Fibroblast of lung (primary cell): ENCODE data around the gene OTUB2.

Source experiments
- EZH2 ChIP-seq: IDR thresholded peaks from 2 replicates; pipeline ENCODE4 v1.5.1; 2012; ENCODE audit warnings: low read length, control low read depth, mild to moderate bottlenecking; ENCODE audit errors: missing control alignments
- TF ChIP-seq, protein P1 (sequence below), 2 donors: IDR thresholded peaks in 1 of 2; conservative IDR thresholded peaks in 1 of 2; 1 replicate in 1 of 2; 2 replicates in 1 of 2; pipeline ENCODE4 v1.5.1; 2011 to 2012; ENCODE audit warnings: low read length in 2 of 2, control low read depth in 1 of 2, inconsistent platforms in 1 of 2, low read depth in 1 of 2, mild to moderate bottlenecking in 1 of 2

GRCh38 chr14:94019329-94019728 is 6.8 kb upstream of the OTUB2 start:
- TF ChIP-seq, protein P1, sequence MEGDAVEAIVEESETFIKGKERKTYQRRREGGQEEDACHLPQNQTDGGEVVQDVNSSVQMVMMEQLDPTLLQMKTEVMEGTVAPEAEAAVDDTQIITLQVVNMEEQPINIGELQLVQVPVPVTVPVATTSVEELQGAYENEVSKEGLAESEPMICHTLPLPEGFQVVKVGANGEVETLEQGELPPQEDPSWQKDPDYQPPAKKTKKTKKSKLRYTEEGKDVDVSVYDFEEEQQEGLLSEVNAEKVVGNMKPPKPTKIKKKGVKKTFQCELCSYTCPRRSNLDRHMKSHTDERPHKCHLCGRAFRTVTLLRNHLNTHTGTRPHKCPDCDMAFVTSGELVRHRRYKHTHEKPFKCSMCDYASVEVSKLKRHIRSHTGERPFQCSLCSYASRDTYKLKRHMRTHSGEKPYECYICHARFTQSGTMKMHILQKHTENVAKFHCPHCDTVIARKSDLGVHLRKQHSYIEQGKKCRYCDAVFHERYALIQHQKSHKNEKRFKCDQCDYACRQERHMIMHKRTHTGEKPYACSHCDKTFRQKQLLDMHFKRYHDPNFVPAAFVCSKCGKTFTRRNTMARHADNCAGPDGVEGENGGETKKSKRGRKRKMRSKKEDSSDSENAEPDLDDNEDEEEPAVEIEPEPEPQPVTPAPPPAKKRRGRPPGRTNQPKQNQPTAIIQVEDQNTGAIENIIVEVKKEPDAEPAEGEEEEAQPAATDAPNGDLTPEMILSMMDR (conservative IDR thresholded peaks at IDR 0.05 in 1 of 2, IDR thresholded peaks at IDR 0.05 in 1 of 2; ENCODE audit: low read depth in 1 of 2, low read length in 2 of 2), result no peak
- TF ChIP-seq EZH2, result no peak
